Endothelial cell (in vitro differentiated cells): Measurements from ENCODE around the gene MOK. TPM values are rescaled to one million over a fixed set of nuclear protein-coding genes. Genes with fewer than 3 reads are reported as not detected.

Experiments
- DNase-seq: peaks from one replicate; pipeline ENCODE4 v3.0.0; 2021; ENCODE audit warnings: low spot score
- H3K27ac Mint-ChIP-seq: one replicate; pipeline ENCODE4 v1.8.0; 2021; ENCODE audit warnings: mixed read lengths, inconsistent platforms; ENCODE audit not compliant: unreplicated experiment
- H3K27me3 Mint-ChIP-seq: one replicate; pipeline ENCODE4 v1.8.0; 2021; ENCODE audit warnings: mild to moderate bottlenecking, moderate library complexity, mixed read lengths, inconsistent platforms; ENCODE audit not compliant: unreplicated experiment
- H3K36me3 Mint-ChIP-seq: one replicate; pipeline ENCODE4 v1.8.0; 2021; ENCODE audit warnings: mild to moderate bottlenecking, low read depth, mixed read lengths, inconsistent platforms; ENCODE audit not compliant: unreplicated experiment
- H3K4me1 Mint-ChIP-seq: one replicate; pipeline ENCODE4 v1.8.0; 2021; ENCODE audit warnings: mild to moderate bottlenecking, mixed read lengths, inconsistent platforms; ENCODE audit not compliant: unreplicated experiment
- H3K4me3 Mint-ChIP-seq: one replicate; pipeline ENCODE4 v1.8.0; 2021; ENCODE audit warnings: mild to moderate bottlenecking, mixed read lengths, inconsistent platforms; ENCODE audit not compliant: unreplicated experiment
- H3K9me3 Mint-ChIP-seq: one replicate; pipeline ENCODE4 v1.8.0; 2021; ENCODE audit warnings: mixed read lengths, inconsistent platforms; ENCODE audit not compliant: unreplicated experiment
- CTCF ChIP-seq: fragments of 200-600 bp; sonication (generic); IDR thresholded peaks from one replicate; pipeline ENCODE4 v1.5.0; 2021; ENCODE audit warnings: antibody characterized with exemption; ENCODE audit not compliant: unreplicated experiment
- total RNA-seq: library from RNA; stranded (reverse); fragmentation: NEBNext Ultra II Directional; extraction: Animal tissue kit (Norgen Biotek cat#: 25700); gene quantifications from one replicate; pipeline ENCODE4 v1.2.1, GENCODE V29; 2021; ENCODE audit not compliant: unreplicated experiment

MOK gene
- total RNA-seq, 1 donor from 2014 or later: 5.8 TPM

GRCh38 chr14:102256716-102257115 lies 48.2 kb downstream of the MOK start:
- no peaks in the 10 kb centered on the region for H3K9me3 Mint-ChIP-seq
- peaks cover 5% of the 10 kb centered on the region for H3K36me3 Mint-ChIP-seq
- DNase-seq: no peak
- H3K27ac Mint-ChIP-seq: no peak overlapping the region
- no peaks in the 10 kb centered on the region for H3K27me3 Mint-ChIP-seq
- no peaks in the 10 kb centered on the region for H3K4me1 Mint-ChIP-seq
- no peak overlapping the region for H3K4me3 Mint-ChIP-seq
- TF ChIP-seq CTCF: no peak

DNA sequence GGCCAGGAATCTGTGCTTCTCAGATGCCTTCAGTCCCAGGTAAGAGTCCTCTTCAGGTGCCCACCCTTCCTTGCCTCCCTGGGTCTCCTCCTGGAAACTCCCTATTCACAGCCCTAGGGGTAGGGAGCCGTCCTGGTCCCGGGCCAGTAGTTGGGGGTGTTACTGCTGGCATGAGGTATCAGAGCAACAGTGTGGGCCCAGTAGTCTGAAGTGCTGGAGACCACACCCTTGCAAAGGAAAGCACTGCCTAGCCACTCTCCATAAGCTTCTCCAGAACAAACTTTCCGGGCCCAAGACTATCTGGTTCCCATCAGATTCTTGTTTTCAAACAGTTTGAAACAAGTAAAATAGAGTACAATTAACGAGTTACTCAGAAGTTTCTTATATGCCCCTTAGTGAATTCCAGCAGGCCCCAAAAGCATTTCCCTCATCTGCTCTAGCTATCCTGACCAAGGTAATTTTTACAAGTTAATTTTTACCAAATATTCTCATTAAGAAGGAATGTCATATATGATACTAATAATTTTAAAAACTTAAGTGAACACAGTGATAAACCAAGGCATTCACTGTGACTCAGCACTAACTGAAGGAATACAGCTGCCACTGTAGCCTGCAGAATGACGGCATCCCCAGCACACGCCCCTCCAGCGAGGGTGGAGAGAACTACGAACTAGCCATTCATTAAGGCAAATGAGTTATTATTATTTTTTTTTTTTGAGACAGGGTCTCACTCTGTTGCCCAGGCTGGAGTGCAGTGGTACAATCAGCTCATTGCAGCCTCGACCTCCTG lies 49.4 kb downstream of the MOK start:
- no peak overlapping the region for H3K4me3 Mint-ChIP-seq
- H3K4me1 Mint-ChIP-seq: peaks cover 2% of the 10 kb centered on the region
- no peak for DNase-seq

GRCh38 chr14:102252834-102253801 lies 51.8 kb downstream of the MOK start:
- Mint-ChIP-seq H3K4me1 (peaks cover 6% of the 10 kb centered on the region), H3K9me3 (no peaks in the 10 kb centered on the region)

More for the DNA sequence above, 49.4 kb downstream of the MOK start:
- H3K9me3 Mint-ChIP-seq: no peaks in the 10 kb centered on the region
- peaks cover 5% of the 10 kb centered on the region for H3K36me3 Mint-ChIP-seq
- TF ChIP-seq CTCF: no peak
- no peak overlapping the region for H3K27ac Mint-ChIP-seq
- no peaks in the 10 kb centered on the region for H3K27me3 Mint-ChIP-seq

DNA sequence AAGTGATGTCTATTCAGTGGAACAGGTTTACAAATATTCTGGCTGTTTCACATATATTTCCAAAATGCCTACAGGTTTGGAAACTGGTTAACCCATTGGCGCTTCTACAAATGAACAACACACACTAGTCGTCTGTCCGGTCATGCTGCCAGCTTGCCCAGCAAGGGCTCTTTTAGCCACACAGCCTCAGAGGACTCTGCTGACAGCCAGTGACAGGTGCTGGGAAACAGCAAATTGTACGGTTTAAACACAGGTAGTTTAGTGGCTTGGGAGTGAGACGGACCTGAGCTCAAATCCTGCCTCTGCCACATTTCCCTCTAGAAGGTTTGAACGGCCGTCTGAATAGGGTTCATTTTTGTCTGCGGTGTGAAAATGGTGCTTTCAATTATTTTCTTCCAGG lies 53.8 kb downstream of the MOK start:
- Mint-ChIP-seq H3K4me1 (peaks cover 6% of the 10 kb centered on the region), H3K36me3 (no peaks in the 10 kb centered on the region), H3K9me3 (no peaks in the 10 kb centered on the region), H3K27me3 (no peaks in the 10 kb centered on the region), H3K27ac (no peak overlapping the region), H3K4me3 (no peak overlapping the region)
- no peak for TF ChIP-seq CTCF
- no peak for DNase-seq

More at GRCh38 chr14:102252834-102253801, 51.8 kb downstream of the MOK start:
- Mint-ChIP-seq H3K4me3 (no peak overlapping the region), H3K36me3 (peaks cover 2% of the 10 kb centered on the region), H3K27ac (no peak overlapping the region), H3K27me3 (no peaks in the 10 kb centered on the region)
- no peak for TF ChIP-seq CTCF
- DNase-seq: no peak

DNA sequence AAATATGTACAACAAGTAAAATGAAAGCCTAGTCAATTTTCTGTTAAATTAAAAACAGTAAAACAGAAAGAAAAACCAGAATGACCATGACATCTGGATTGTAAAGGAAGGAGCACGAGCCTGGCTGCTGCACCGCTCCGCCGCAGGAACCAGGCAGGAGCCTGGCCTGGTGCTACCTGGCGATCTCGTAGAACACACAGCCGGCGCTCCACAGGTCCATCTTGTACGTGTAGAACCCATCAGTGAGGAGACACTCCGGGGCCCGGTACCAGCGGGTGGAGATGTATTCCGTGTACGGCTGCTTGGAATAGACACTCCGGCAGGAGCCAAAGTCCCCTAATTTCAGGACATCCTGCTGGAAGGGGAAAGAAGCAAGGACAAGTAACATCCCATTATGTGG lies 54.3 kb downstream of the MOK start:
- no peaks in the 10 kb centered on the region for H3K27me3 Mint-ChIP-seq
- no peaks in the 10 kb centered on the region for H3K9me3 Mint-ChIP-seq
- peaks cover 6% of the 10 kb centered on the region for H3K4me1 Mint-ChIP-seq
- no peak overlapping the region for H3K4me3 Mint-ChIP-seq
- H3K36me3 Mint-ChIP-seq: no peaks in the 10 kb centered on the region
- DNase-seq: no peak
- H3K27ac Mint-ChIP-seq: no peak overlapping the region
- no peak for TF ChIP-seq CTCF
